Hepatocyte (in vitro differentiated cells): ENCODE results near the gene VRK3. TPM values are rescaled to one million over a fixed set of nuclear protein-coding genes. Genes with fewer than 3 reads are reported as not detected.

Experiments
- DNase-seq: peaks from one replicate; pipeline ENCODE4 v3.0.0-alpha.2; 2016; ENCODE audit warnings: low spot score
- H2AFZ ChIP-seq: fragments of 200-600 bp; sonication (generic); 2 replicates; pipeline ENCODE4 v1.6.0; 2016; ENCODE audit warnings: antibody characterized with exemption, mild to moderate bottlenecking
- H3K27ac ChIP-seq: fragments of 200-600 bp; sonication (generic); 2 replicates; pipeline ENCODE4 v1.5.1; 2016; ENCODE audit warnings: mild to moderate bottlenecking
- H3K27me3 ChIP-seq: fragments of 200-600 bp; sonication (generic); 2 replicates; pipeline ENCODE4 v1.6.1; 2016
- H3K36me3 ChIP-seq: fragments of 200-600 bp; sonication (generic); replicated peaks from 2 replicates; pipeline ENCODE4 v1.5.1; 2016; ENCODE audit warnings: low read depth; ENCODE audit not compliant: insufficient read depth
- H3K4me1 ChIP-seq: fragments of 200-600 bp; sonication (generic); 2 replicates; pipeline ENCODE4 v1.5.1; 2016; ENCODE audit warnings: mild to moderate bottlenecking, moderate library complexity; ENCODE audit not compliant: insufficient read depth
- H3K4me2 ChIP-seq: fragments of 200-600 bp; sonication (generic); 2 replicates; pipeline ENCODE4 v1.6.0; 2016
- H3K4me3 ChIP-seq: fragments of 200-600 bp; sonication (generic); 2 replicates; pipeline ENCODE4 v1.5.1; 2016; ENCODE audit warnings: mild to moderate bottlenecking
- H3K79me2 ChIP-seq: fragments of 200-600 bp; sonication (generic); 2 replicates; pipeline ENCODE4 v1.6.0; 2017; ENCODE audit warnings: mild to moderate bottlenecking
- H3K9me2 ChIP-seq: fragments of 200-600 bp; sonication (generic); replicated peaks from 2 replicates; pipeline ENCODE4 v1.6.0; 2017; ENCODE audit warnings: mild to moderate bottlenecking; ENCODE audit not compliant: insufficient read depth
- H3K9me3 ChIP-seq: fragments of 200-600 bp; sonication (generic); 2 replicates; pipeline ENCODE4 v1.5.1; 2016; ENCODE audit warnings: low read depth, mild to moderate bottlenecking
- H4K20me1 ChIP-seq: fragments of 200-600 bp; sonication (generic); 2 replicates; pipeline ENCODE4 v1.6.0; 2016; ENCODE audit warnings: mild to moderate bottlenecking; ENCODE audit not compliant: insufficient read depth, poor library complexity, severe bottlenecking
- CTCF ChIP-seq: fragments of 200-600 bp; sonication (generic); IDR thresholded peaks from 2 replicates; pipeline ENCODE4 v1.5.1; 2016; ENCODE audit warnings: antibody characterized with exemption, mild to moderate bottlenecking; ENCODE audit not compliant: poor library complexity
- EZH2 ChIP-seq: fragments of 200-600 bp; sonication (generic); IDR thresholded peaks from 2 replicates; pipeline ENCODE4 v1.6.1; 2016; ENCODE audit warnings: antibody characterized with exemption, mild to moderate bottlenecking, borderline replicate concordance
- EZH2phosphoT487 ChIP-seq: fragments of 200-600 bp; sonication (generic); IDR thresholded peaks from one replicate; pipeline ENCODE4 v1.6.1; 2018; ENCODE audit warnings: antibody characterized with exemption, mild to moderate bottlenecking, low read depth, moderate library complexity; ENCODE audit not compliant: unreplicated experiment, severe bottlenecking
- WGBS: methylation state at CpG from one replicate; pipeline ENCODE4 v1.1.6; 2016; ENCODE audit warnings: low lambda C conversion rate; ENCODE audit errors: missing lambda C conversion rate; 5-methylcytosine and 5-hydroxymethylcytosine counted together
- polyA plus RNA-seq: library from polyadenylated mRNA; unstranded; fragments of >200 nt; fragmentation: Nextera tagmentation; extraction: Ambion mirVana; gene quantifications from 2 replicates; pipeline ENCODE4 v1.2.1, GENCODE V29; 2016
- total RNA-seq: library from RNA; depleted of rRNA; stranded (reverse); fragments of >200 nt; gene quantifications from 2 replicates; pipeline ENCODE4 v1.2.3, GENCODE V29; 2014

The VRK3 gene
- total and polyA plus RNA-seq, 2 experiments from 2014 or later: 39.7 to 42.3 TPM

- Histone ChIP-seq H4K20me1 (no peaks in the 10 kb centered on the region), H3K27me3 (no peaks in the 10 kb centered on the region), H3K4me1 (no peaks in the 10 kb centered on the region), H2AFZ (no peak overlapping the region), H3K36me3 (no peaks in the 10 kb centered on the region), H3K9me2 (no peaks in the 10 kb centered on the region), H3K79me2 (no peaks in the 10 kb centered on the region), H3K27ac (no peak overlapping the region), H3K9me3 (no peaks in the 10 kb centered on the region), H3K4me2 (no peak overlapping the region), H3K4me3 (no peak overlapping the region)
- TF ChIP-seq CTCF (no peak), EZH2phosphoT487 (no peak), EZH2 (no peak)
- DNase-seq: no peak
- 69% methylated on average over 10 of the region's 10 CpGs for WGBS
Observed at GRCh38 chr19:50008532-50008931, 16.6 kb downstream of the VRK3 start.

GRCh38 chr19:50007947-50008346 lies 17.2 kb downstream of the VRK3 start:
- H3K4me2 ChIP-seq: no peak overlapping the region
- H4K20me1 ChIP-seq: no peaks in the 10 kb centered on the region
- no peak overlapping the region for H2AFZ ChIP-seq
- TF ChIP-seq EZH2phosphoT487 (no peak), EZH2 (no peak), CTCF (no peak)
- no peaks in the 10 kb centered on the region for H3K27me3 ChIP-seq
- DNase-seq: no peak
- no peak overlapping the region for H3K4me3 ChIP-seq
- H3K4me1 ChIP-seq: no peaks in the 10 kb centered on the region
- no peaks in the 10 kb centered on the region for H3K36me3 ChIP-seq
- H3K79me2 ChIP-seq: no peaks in the 10 kb centered on the region
- no peaks in the 10 kb centered on the region for H3K9me2 ChIP-seq
- WGBS: 100% methylated on average over 2 of the region's 2 CpGs
- no peaks in the 10 kb centered on the region for H3K9me3 ChIP-seq
- H3K27ac ChIP-seq: no peak overlapping the region

- H4K20me1 ChIP-seq: no peaks in the 10 kb centered on the region
- H3K27ac ChIP-seq: no peak overlapping the region
- no peaks in the 10 kb centered on the region for H3K36me3 ChIP-seq
- H3K27me3 ChIP-seq: no peaks in the 10 kb centered on the region
- DNase-seq: no peak
- TF ChIP-seq CTCF: no peak
- TF ChIP-seq EZH2: no peak
- TF ChIP-seq EZH2phosphoT487: no peak
- no peaks in the 10 kb centered on the region for H3K4me1 ChIP-seq
- no peaks in the 10 kb centered on the region for H3K9me2 ChIP-seq
- no peaks in the 10 kb centered on the region for H3K79me2 ChIP-seq
- H3K4me2 ChIP-seq: no peak overlapping the region
- H2AFZ ChIP-seq: no peak overlapping the region
- no peaks in the 10 kb centered on the region for H3K9me3 ChIP-seq
- no peak overlapping the region for H3K4me3 ChIP-seq
- 89% methylated on average over 10 of the region's 10 CpGs for WGBS
Observed at GRCh38 chr19:50007170-50007569, 18.0 kb downstream of the VRK3 start.

GRCh38 chr19:50005428-50005827 lies 19.7 kb downstream of the VRK3 start:
- no peaks in the 10 kb centered on the region for H3K36me3 ChIP-seq
- no peak for TF ChIP-seq EZH2phosphoT487
- TF ChIP-seq EZH2: no peak
- no peak for TF ChIP-seq CTCF
- no peaks in the 10 kb centered on the region for H3K79me2 ChIP-seq
- H3K4me1 ChIP-seq: no peaks in the 10 kb centered on the region
- H3K27ac ChIP-seq: no peak overlapping the region
- no peak for DNase-seq
- no peaks in the 10 kb centered on the region for H3K27me3 ChIP-seq
- H3K4me2 ChIP-seq: no peak overlapping the region
- no peaks in the 10 kb centered on the region for H4K20me1 ChIP-seq
- no peak overlapping the region for H2AFZ ChIP-seq
- 97% methylated on average over 12 of the region's 12 CpGs for WGBS
- no peak overlapping the region for H3K4me3 ChIP-seq
- no peaks in the 10 kb centered on the region for H3K9me3 ChIP-seq
- H3K9me2 ChIP-seq: no peaks in the 10 kb centered on the region
